HTERT RPE-1 (cell line): Measurements from ENCODE around the gene MAD2L2.

Experiments
- in situ Hi-C: fragments of 300-500 bp; cut with MboI; formaldehyde crosslinking; loops from 4 replicates; pipeline ENCODE4 v1.14.3; 2020; ENCODE audit warnings: low sequenced_read_pairs

MAD2L2 gene

DNA sequence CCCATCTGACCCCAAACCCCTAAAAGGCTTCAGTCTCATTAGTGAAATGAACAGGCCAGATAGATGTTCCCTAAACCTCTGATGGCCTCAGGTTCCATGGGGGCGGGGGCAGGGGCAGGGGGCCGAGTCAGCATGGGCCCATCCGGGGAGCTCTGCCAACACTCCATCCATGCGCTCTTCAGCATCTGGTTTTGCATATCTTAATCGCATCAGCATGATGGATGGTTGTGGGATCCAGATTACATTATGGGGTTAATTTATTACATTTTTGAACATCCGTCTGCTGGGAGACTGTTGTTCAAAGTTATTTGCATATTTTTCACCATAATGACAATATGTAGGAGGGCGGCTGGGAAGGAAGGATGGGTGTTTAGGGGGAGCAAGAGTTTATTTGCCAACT lies 3.1 kb upstream of the MAD2L2 start:
- in situ Hi-C loops: no loop called here

DNA sequence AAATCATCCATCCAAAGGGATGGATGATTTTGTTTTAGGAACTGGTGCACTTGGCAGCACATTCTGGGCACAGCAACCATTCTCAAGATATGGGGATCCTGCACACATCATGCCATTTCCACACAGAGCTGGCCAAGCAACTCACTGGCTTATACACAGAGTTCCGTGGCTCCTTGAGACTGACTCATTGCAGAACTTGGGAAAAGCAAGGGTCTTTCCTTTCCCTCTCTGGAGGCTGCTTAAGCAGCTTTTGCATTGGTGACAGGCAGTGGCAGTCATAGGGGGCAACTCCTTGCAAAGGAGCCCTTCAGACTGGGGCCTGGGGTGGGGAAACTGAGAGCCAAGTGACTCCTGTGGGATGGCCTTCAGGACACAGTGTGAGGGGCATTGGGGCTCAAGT lies 1.9 kb upstream of the MAD2L2 start:
- in situ Hi-C loops: no loop called here

DNA sequence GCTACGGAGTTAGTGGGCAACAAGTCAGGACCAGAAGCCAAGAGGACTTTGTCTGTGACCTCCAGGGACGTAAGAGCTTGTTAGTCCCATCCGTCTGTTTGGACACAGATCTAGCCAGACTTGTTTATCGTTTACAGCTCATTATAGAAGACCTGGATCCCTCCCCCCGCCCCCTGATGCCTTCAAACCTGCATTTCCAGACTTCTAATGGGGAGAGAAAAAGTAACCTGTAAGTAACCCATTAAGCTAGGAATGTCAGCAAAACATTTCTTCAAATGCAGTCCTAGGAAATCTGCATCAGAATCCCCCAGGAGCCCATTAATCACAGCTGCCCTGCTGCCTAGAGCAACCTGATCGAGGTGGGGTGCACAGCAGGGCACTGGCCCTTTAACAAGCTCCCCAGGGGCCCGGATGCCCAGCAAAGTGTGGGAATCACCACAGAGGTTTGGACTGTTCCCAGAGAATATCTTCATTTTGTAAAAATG lies 1.4 kb upstream of the MAD2L2 start:
- in situ Hi-C loops: no loop called here

GRCh38 chr1:11680270-11681070 lies 478 bp downstream of the MAD2L2 start:
- in situ Hi-C loops: no loop called here

DNA sequence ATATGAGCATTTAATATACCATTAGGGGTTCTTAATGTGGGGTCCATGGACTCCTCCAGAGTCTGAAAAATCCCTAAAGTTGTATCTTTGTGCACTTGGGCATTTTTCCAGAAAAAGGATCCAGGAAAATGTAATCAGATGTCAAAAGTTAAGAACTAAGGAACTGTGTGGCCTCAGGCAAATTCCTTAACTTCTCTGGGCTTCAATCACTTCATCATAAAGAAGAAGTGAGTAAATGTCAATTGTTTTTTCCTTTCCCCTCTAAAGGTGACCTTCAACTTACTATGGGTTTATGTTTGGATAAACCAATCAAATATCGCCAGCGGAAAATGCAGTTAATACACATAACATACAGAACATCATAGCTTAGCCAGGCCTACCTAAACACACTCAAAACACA lies 2.5 kb downstream of the MAD2L2 start:
- in situ Hi-C loops: no loop called here

- in situ Hi-C loops: no loop called here
These were observed 4.4 kb downstream of the MAD2L2 start for GRCh38 chr1:11676386-11677103.

DNA sequence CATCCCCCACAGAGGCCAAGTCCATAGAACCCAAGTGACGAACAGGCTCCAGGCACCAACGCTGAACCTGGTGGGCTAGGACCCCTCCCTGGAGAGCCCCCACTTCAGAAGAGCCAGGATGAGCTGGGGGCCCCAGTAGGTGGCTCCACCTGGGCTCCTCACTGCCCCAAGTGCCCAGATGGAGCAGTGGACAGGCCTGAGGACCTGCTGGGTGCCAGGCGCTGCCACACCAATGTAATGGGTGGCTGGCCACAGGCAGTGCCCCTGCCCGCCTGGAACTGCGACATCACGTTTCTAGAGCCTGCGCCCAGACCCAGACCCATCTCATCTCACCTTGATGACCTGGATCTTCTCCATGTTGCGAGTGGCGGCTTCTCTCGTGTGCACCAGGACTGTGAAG lies 5.6 kb downstream of the MAD2L2 start:
- in situ Hi-C loops: no loop called here

GRCh38 chr1:11674488-11674887 lies 6.5 kb downstream of the MAD2L2 start:
- in situ Hi-C loops: no loop called here

- in situ Hi-C loops: no loop called here
These were observed 7.7 kb downstream of the MAD2L2 start for GRCh38 chr1:11673089-11673769.

DNA sequence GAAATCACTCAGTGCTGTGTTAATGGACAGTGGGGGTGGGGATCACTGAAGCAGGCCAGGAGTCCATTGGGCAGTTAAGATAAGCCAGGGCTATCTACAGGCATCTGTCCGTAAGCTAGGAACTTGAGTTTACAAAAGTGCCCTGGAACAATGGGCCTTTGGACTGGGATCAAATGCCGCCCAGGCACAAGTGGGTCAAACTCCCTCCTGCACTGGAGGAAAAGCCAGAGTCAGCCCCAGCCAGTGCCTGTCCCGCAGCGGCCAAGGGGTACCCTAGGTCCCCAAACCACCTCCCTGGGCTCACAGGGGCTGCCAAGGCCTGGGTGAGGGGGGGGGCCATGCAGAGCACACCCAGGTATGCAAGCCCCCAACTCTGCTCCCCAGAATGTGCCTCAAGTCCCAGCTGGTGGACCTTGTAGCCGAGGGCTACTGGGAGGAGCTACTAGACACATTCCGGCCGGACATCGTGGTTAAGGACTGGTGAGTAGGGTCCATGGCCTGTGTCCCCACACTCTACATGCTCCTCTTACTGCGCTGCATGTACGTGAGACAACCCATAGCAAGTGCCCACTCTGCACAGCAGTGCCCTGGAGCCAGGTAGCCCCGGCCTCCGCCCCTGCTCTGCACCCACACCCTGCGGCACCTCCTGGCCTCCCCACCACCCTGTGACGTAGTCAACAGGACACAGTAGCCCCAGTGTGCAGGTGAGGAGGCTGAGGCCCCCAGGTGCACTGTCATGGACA lies 9.2 kb downstream of the MAD2L2 start:
- in situ Hi-C loops: no loop called here

DNA sequence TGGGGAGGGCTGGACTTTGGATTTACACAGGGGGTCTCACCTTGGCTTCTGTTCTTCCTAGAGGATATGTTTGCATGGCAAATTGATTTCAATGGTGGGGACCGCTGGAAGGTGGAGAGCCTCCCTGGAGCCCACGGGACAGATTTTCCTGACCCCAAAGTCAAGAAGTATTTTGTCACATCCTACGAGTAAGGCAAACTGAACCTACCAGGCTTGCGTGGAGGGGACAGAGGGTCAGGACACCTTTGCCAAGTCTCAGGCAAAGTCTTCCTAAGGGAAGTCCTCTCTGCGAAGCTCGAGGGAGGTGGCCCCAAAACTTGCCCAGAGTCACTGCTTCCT lies 9.8 kb downstream of the MAD2L2 start:
- in situ Hi-C loops: no loop called here

DNA sequence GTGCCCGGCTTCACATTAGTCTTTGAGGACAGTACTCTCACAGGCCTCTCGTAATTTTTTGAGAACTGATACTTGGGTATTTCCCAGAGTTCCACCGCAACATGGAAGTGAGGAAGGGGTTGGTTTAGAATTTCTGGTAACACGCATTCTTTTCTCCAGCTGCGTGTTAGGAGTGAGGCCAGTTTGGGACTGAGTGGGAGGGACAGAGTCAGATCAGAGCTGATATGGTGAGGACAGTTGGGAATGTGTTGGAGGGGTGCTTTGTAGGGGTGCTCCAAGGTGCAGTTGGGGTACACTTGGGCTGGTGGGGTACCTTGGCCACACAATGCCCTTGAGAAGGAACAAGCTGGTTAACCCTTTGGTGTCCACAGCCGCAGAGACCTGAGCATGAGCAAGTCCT lies 10.2 kb downstream of the MAD2L2 start:
- in situ Hi-C loops: no loop called here

DNA sequence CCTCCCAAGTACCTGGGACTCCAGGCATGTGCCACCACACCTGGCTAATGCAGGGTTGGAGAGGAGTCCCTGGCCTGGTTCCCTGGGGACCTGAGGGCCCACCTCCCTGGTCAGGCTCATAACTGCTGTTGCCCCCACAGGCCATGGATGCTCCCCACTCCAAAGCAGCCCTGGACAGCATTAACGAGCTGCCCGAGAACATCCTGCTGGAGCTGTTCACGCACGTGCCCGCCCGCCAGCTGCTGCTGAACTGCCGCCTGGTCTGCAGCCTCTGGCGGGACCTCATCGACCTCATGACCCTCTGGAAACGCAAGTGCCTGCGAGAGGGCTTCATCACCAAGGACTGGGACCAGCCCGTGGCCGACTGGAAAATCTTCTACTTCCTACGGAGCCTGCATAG lies 12.4 kb downstream of the MAD2L2 start:
- in situ Hi-C loops: no loop called here

DNA sequence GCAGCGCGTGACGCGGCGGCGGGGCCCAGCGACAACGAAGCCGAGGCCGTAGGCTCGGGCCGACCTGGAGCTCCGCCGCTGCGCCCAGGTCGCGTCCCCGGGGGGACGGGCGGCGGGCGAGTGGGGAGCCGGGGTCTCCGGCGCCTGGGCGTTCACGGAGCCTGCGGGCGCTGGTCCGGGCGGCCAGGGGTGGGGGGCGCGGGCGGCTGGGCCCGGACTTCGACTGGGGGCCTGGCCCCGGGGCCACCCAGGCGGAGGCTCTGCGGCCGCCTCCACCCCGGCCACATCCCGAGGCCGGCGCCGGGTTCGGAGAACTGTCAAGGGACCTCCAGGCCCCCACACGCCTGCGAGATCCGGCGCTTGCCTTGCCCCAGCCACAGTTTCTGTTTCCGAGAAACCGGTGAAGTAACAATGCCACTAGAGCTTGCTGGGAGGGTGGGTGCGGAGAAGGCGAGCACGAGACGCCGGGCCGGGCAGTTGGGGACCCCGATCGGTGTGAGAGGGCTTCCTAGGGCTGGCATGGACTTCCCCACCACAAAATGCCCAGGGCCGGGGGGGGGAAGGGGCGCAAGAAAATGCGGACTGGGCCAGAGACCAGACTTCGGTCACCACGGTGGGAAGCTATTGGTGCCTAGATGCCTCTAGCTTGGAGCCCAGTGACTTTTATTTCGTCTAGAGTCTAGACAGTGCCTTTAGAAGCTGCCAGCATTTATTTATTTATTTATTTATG lies 16.4 kb downstream of the MAD2L2 start:
- in situ Hi-C loops: no loop called here

DNA sequence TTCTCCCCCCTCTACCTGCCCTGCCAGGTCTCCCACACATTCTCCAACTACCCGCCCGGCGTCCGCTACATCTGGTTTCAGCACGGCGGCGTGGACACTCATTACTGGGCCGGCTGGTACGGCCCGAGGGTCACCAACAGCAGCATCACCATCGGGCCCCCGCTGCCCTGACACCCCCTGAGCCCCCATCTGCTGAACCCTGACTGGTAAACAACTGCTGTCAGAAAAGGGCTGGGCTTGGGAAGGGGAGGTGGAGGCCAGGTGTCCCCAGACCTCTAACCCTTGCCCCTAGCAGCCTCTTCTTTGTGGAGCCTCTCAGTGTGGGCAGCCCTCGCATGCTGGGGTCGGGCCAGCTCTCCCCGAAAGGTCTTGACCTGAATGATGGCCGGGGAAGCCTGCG lies 19.8 kb downstream of the MAD2L2 start:
- in situ Hi-C loops: no loop called here

- in situ Hi-C loops: no loop called here
These were observed 21.2 kb downstream of the MAD2L2 start for GRCh38 chr1:11659748-11660147.

DNA sequence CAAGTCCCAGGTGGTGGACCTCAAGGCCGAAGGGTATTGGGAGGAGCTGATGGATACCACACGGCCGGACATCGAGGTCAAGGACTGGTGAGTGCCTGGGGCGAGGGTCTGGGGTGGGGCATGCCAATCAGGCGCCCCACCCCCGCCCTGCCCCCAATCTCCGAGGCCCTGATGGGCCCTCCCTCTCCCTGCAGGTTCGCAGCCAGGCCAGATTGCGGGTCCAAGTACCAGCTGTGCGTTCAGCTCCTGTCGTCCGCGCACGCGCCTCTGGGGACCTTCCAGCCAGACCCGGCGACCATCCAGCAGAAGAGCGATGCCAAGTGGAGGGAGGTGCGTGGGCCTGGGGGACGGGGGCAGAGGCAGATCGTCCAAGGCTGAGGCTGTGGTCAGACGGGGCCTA lies 22.4 kb downstream of the MAD2L2 start:
- in situ Hi-C loops: no loop called here

DNA sequence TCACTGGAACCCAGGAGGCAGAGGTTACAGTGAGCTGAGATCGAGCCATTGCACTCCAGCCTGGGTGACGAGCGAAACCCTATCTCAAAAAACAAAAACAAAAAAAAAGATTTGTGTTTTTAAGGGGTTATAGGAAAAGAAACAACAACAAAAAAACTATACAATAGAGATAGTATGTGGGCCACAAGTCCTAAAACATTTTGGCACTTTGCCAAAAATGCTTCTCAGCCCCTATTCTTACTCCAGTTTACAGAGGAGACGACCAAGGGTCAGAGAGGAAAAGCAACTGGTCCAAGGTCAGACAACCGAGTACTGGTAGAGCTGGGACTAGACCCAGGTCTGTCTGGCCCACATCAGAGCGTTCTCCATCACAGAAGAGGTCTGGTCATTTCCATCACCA lies 23.3 kb downstream of the MAD2L2 start:
- in situ Hi-C loops: no loop called here

DNA sequence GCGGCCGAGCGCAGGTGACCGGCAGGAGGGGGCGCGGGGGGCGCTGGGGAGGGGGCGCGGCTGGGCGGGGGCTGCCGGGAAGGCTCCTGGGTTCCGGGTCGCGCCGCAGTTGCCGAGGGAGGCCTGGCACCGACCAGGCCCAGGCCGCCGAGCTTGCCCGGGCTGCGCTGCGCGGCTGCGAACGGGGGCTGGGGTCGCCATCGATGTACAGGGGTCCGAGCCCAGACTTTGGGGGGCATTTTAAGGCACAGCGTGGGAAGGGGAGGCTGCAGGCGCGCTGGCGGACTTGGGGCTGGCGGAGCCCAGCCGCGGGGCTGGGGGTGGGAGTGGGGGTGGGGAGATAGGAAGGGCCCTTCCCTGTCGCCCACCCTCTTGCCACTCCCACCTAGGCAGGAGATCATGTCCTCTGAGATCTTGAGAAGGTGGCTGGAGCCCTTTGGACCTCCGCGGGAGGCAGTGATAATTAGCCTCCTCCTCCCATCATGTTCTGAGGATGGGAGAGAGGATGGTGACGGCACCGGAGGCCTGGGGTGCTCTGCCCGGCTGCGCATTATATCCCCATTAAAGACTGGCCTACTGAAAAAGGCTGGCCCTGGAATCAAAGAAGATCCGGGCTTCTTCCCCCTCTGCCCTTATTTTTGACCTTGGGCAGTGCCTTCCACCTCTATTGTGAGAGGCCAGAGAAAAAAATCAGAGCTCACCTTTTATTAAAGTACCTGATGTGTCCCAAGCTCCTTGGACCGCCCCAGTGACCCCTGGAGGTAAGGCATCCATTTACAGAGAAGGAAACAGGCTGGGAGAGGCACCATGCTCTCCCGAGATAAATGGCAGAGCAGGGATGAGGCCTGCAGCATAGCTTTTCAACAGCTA lies 25.8 kb downstream of the MAD2L2 start:
- in situ Hi-C loops: no loop called here
